ENCODE results near the gene PRUNE2.

- TF ChIP-seq CTCF (optimal IDR thresholded peaks at IDR 0.05 in 1 of 3, IDR thresholded peaks at IDR 0.05 in 1 of 3, conservative IDR thresholded peaks at IDR 0.05 in 1 of 3; ENCODE audit: extremely low read depth in 1 of 3, insufficient read depth in 2 of 3, low read length in 3 of 3), result no peak
- TF ChIP-seq EZH2 (IDR thresholded peaks at IDR 0.05; ENCODE audit: low read length), result no peak
Observed at GRCh38 chr9:76576344-76576743, 329.6 kb downstream of the PRUNE2 start.

All from keratinocyte (primary cell).